Measurements from ENCODE around the gene ALAS2.
A peak's percentile ranks its signal among the peaks of the same experiment; 100 is the strongest.
"Not testable (repeated sequence)": the region's sequence is repeated elsewhere in the genome, so short reads cannot be mapped to it uniquely, and the experiment has no call there.

ALAS2 gene

GRCh38 chrX:55030271-55031205 is at the start of gene ALAS2:
TSS of gene ALAS2 (minus strand) at chrX:55030977. CDS start at chrX:55026000, 4,977 bp downstream.
- no peak for DNase-seq (ENCODE audit: low spot score)

- DNase-seq (ENCODE audit: low spot score) = no peak
Observed at GRCh38 chrX:55074851-55075467, 44.2 kb upstream of the ALAS2 start, which contains the start of gene PAGE2B. TSS of gene PAGE2B (plus strand) at chrX:55075030. CDS start at chrX:55076042, 1,012 bp downstream.

GRCh38 chrX:55072286-55072685 is 41.5 kb upstream of the ALAS2 start:
- DNase-seq (ENCODE audit: low spot score) = no peak

GRCh38 chrX:55067180-55067579 is 36.4 kb upstream of the ALAS2 start:
- not testable (repeated sequence) for DNase-seq (ENCODE audit: low spot score)

- DNase-seq (ENCODE audit: low spot score) = peak; percentile 60
Observed at GRCh38 chrX:55057675-55058249, 27.0 kb upstream of the ALAS2 start.

GRCh38 chrX:55056820-55057674 is 26.3 kb upstream of the ALAS2 start:
- DNase-seq (ENCODE audit: low spot score) = peak; percentile 16

- not testable (repeated sequence) for DNase-seq (ENCODE audit: low spot score)
Observed at GRCh38 chrX:55050599-55050998, 19.8 kb upstream of the ALAS2 start.

- DNase-seq (ENCODE audit: low spot score) = no peak
Observed at GRCh38 chrX:55041514-55041913, 10.7 kb upstream of the ALAS2 start.

GRCh38 chrX:55039471-55039870 is 8.7 kb upstream of the ALAS2 start:
- DNase-seq (ENCODE audit: low spot score) = no peak

- no peak for DNase-seq (ENCODE audit: low spot score)
Observed at GRCh38 chrX:55033429-55033828, 2.7 kb upstream of the ALAS2 start.

GRCh38 chrX:55029291-55029690 is 1.5 kb downstream of the ALAS2 start:
- DNase-seq (ENCODE audit: low spot score) = no peak

- DNase-seq (ENCODE audit: low spot score) = no peak
Observed at GRCh38 chrX:55028611-55029010, 2.2 kb downstream of the ALAS2 start.

- no peak for DNase-seq (ENCODE audit: low spot score)
Observed at GRCh38 chrX:55028040-55028439, 2.7 kb downstream of the ALAS2 start.

GRCh38 chrX:55026840-55027239 is 3.9 kb downstream of the ALAS2 start:
- DNase-seq (ENCODE audit: low spot score) = no peak

GRCh38 chrX:55026143-55026542 is 4.6 kb downstream of the ALAS2 start:
- DNase-seq (ENCODE audit: low spot score) = no peak

- DNase-seq (ENCODE audit: low spot score) = no peak
Observed at GRCh38 chrX:55014897-55015299, 15.9 kb downstream of the ALAS2 start.

GRCh38 chrX:55011294-55011693 is 19.5 kb downstream of the ALAS2 start:
- DNase-seq (ENCODE audit: low spot score) = no peak

GRCh38 chrX:55008571-55009358 is 22.0 kb downstream of the ALAS2 start:
- DNase-seq (ENCODE audit: low spot score) = peak; percentile 18

- DNase-seq (ENCODE audit: low spot score) = no peak
Observed at GRCh38 chrX:55007656-55008055, 23.1 kb downstream of the ALAS2 start.

- DNase-seq (ENCODE audit: low spot score) = no peak
Observed at GRCh38 chrX:55006827-55007621, 23.8 kb downstream of the ALAS2 start.
